Body of pancreas (tissue), 4 donors: Measurements from ENCODE around the gene LTB4R.

Experiments
- POLR2A ChIP-seq, 3 donors: fragments of 450-650 bp; IDR thresholded peaks; one replicate each; pipeline ENCODE4 v1.6.1; 2016; ENCODE audit warnings: antibody characterized with exemption in 3 of 3, mild to moderate bottlenecking in 2 of 3
- TF ChIP-seq, protein P1 (sequence below), 7 experiments: fragments of 450-650 bp in 4 of 7; fragments of 200-600 bp in 3 of 7; sonication (generic) in 3 of 7; IDR thresholded peaks; one replicate each; pipeline ENCODE4 v1.5.1; 2016 to 2019; ENCODE audit warnings: antibody characterized with exemption in 7 of 7

DNA sequence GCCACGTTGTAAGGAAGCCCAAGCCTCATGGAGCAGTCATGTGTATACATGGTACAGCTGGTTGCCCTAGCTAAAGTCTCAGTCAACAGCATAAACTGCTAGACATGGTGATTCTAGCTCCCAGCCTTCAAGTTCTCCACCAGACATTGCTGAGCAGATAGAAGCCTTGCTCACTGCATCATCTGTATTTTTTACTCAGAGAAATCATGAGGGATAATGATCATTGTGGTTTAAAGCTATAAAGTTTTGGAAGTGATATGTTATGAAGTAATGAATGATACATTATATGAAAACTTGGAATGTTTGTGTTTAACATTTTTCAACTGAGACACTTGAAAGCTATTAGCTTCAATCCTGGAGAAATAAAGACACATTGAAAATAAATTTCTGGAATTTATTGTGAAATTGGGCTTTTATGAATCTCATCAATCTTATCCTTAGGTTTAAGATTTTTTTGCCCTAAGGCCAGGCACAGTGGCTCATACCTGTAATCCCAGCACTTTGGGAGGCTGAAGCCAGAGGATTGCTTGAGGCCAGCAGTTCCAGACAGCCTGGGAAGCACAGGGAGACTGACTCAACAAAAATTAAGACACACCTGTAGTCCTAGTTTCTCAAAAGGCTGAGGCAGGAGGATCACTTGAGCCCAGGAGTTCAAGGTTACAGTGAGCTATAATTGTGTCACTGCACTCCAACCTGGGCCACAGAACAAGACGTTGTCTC lies 51.1 kb downstream of the LTB4R start:
- TF ChIP-seq, protein P1, sequence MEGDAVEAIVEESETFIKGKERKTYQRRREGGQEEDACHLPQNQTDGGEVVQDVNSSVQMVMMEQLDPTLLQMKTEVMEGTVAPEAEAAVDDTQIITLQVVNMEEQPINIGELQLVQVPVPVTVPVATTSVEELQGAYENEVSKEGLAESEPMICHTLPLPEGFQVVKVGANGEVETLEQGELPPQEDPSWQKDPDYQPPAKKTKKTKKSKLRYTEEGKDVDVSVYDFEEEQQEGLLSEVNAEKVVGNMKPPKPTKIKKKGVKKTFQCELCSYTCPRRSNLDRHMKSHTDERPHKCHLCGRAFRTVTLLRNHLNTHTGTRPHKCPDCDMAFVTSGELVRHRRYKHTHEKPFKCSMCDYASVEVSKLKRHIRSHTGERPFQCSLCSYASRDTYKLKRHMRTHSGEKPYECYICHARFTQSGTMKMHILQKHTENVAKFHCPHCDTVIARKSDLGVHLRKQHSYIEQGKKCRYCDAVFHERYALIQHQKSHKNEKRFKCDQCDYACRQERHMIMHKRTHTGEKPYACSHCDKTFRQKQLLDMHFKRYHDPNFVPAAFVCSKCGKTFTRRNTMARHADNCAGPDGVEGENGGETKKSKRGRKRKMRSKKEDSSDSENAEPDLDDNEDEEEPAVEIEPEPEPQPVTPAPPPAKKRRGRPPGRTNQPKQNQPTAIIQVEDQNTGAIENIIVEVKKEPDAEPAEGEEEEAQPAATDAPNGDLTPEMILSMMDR (IDR thresholded peaks at IDR 0.05) = no peak
- TF ChIP-seq POLR2A (IDR thresholded peaks at IDR 0.05) = no peak
